ENCODE measurements around the gene TXNRD2. TPM values are rescaled to one million over a fixed set of nuclear protein-coding genes. Genes with fewer than 3 reads are reported as not detected.

TXNRD2 gene
- total RNA-seq, 1 donor from 2014 or later, result 25.7 TPM

DNA sequence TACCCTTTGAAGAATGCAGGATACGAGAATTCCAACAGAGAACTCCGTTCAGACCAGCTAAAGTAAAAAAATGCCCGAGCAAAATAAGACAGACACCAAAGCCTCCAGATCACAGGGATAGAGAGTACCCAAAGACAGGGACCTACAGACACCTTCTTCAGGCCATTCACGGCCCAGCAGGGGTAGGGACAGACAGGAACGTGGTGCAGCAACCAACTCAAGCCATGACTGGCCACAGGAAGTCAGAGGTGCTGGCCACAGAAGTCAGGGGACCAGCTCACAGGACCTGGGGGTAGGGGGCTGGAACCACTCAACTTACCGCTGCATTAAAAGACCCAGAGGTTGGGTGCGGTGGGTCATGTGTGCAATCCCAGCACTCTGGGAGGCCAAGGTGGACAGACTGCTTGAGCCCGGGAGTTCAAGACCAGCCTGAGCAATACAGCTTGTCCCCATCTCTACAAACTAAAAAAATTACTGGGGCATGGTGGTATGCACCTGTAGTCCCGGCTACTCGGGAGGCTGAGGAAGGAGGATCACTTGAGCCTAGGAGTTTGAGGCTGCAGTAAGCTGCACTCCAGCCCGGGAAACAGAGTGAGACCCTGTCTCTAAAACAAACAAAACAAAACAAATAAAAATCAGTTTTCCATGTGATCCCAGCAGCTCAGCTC, 39.9 kb downstream of the TXNRD2 start:
- Histone ChIP-seq H3K9ac (ENCODE audit: low read length) (no peak overlapping the region), H3K79me2 (ENCODE audit: insufficient read depth, low read length) (no peaks in the 10 kb centered on the region), H2AFZ (ENCODE audit: low read depth, low read length) (no peak overlapping the region), H3K27me3 (ENCODE audit: insufficient read depth, low read length) (no peaks in the 10 kb centered on the region), H3K4me1 (ENCODE audit: insufficient read depth, low read length) (peaks cover 3% of the 10 kb centered on the region), H3K4me2 (ENCODE audit: low read length) (no peak overlapping the region), H3K27ac (ENCODE audit: low read depth, low read length) (no peak overlapping the region), H4K20me1 (ENCODE audit: insufficient read depth, low read length) (no peaks in the 10 kb centered on the region), H3K4me3 (ENCODE audit: insufficient read depth, low read depth, low read length) (no peak overlapping the region), H3K36me3 (ENCODE audit: insufficient read depth, low read length) (no peaks in the 10 kb centered on the region), H3K9me3 (ENCODE audit: insufficient read depth, low read depth, low read length) (no peaks in the 10 kb centered on the region)
- DNase-seq (ENCODE audit: low read depth), result no peak
- Mint-ChIP-seq H3K4me3 (ENCODE audit: unreplicated experiment) (no peak overlapping the region), H3K9me3 (ENCODE audit: unreplicated experiment) (no peaks in the 10 kb centered on the region), H3K36me3 (ENCODE audit: low read depth, unreplicated experiment) (peaks cover 3% of the 10 kb centered on the region), H3K27ac (ENCODE audit: unreplicated experiment) (no peak overlapping the region), H3K27me3 (ENCODE audit: low read depth, unreplicated experiment) (no peaks in the 10 kb centered on the region), H3K4me1 (ENCODE audit: low read depth, unreplicated experiment) (peaks cover 13% of the 10 kb centered on the region)
- no peak for FAIRE-seq
- TF ChIP-seq, protein P1, sequence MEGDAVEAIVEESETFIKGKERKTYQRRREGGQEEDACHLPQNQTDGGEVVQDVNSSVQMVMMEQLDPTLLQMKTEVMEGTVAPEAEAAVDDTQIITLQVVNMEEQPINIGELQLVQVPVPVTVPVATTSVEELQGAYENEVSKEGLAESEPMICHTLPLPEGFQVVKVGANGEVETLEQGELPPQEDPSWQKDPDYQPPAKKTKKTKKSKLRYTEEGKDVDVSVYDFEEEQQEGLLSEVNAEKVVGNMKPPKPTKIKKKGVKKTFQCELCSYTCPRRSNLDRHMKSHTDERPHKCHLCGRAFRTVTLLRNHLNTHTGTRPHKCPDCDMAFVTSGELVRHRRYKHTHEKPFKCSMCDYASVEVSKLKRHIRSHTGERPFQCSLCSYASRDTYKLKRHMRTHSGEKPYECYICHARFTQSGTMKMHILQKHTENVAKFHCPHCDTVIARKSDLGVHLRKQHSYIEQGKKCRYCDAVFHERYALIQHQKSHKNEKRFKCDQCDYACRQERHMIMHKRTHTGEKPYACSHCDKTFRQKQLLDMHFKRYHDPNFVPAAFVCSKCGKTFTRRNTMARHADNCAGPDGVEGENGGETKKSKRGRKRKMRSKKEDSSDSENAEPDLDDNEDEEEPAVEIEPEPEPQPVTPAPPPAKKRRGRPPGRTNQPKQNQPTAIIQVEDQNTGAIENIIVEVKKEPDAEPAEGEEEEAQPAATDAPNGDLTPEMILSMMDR (IDR thresholded peaks at IDR 0.05; ENCODE audit: insufficient read depth, low read depth, low read length), result no peak
- TF ChIP-seq EZH2 (IDR thresholded peaks at IDR 0.05; ENCODE audit: insufficient read depth, low read length), result no peak

DNA sequence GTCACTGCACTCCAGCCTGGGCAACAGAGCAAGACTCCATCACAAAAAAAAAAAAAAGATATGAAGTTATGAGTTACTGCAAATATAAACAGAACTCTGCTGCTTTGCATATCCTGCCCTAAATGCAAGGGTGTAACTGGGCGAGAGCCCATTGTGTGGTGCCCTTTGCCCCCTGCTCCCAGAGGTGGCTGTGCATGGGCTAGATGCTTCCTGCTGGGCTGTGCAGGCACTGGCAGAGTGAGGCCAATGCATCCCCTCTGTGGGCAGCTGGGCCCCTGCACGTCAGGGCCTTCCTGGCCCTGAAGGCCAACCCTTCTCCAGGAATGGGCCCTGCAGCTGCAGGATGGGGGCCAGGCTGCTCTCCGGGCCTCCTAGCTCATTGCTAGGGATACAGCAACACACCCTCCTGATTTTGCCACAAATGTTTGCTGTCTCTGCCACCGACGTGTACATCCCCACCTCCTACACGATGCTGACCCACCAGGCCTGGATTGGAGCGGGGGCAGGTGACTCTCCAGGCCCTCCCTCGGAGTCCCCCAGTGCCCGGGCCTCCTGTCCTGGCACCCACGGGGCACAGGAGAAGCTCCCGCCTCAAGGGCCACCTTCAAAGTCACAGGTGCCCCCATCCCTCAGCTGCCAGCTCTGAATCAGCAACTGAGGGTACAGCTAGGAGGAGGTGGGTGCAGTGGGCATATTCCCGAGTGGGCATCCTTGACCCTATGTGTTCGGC, 40.7 kb downstream of the TXNRD2 start:
- Histone ChIP-seq H3K4me3 (ENCODE audit: insufficient read depth, low read depth, low read length) (no peak overlapping the region), H3K79me2 (ENCODE audit: insufficient read depth, low read length) (no peaks in the 10 kb centered on the region), H3K4me1 (ENCODE audit: insufficient read depth, low read length) (peaks cover 3% of the 10 kb centered on the region), H4K20me1 (ENCODE audit: insufficient read depth, low read length) (no peaks in the 10 kb centered on the region), H2AFZ (ENCODE audit: low read depth, low read length) (no peak overlapping the region), H3K27ac (ENCODE audit: low read depth, low read length) (no peak overlapping the region), H3K27me3 (ENCODE audit: insufficient read depth, low read length) (no peaks in the 10 kb centered on the region), H3K9me3 (ENCODE audit: insufficient read depth, low read depth, low read length) (no peaks in the 10 kb centered on the region), H3K4me2 (ENCODE audit: low read length) (no peak overlapping the region), H3K9ac (ENCODE audit: low read length) (no peak overlapping the region), H3K36me3 (ENCODE audit: insufficient read depth, low read length) (no peaks in the 10 kb centered on the region)
- DNase-seq (ENCODE audit: low read depth) (no peak), FAIRE-seq (no peak)
- Mint-ChIP-seq H3K27me3 (ENCODE audit: low read depth, unreplicated experiment) (no peaks in the 10 kb centered on the region), H3K27ac (ENCODE audit: unreplicated experiment) (no peak overlapping the region), H3K4me1 (ENCODE audit: low read depth, unreplicated experiment) (peaks cover 13% of the 10 kb centered on the region), H3K4me3 (ENCODE audit: unreplicated experiment) (no peak overlapping the region), H3K36me3 (ENCODE audit: low read depth, unreplicated experiment) (peaks cover 2% of the 10 kb centered on the region), H3K9me3 (ENCODE audit: unreplicated experiment) (no peaks in the 10 kb centered on the region)
- no peak for TF ChIP-seq EZH2 (IDR thresholded peaks at IDR 0.05; ENCODE audit: insufficient read depth, low read length)
- TF ChIP-seq, protein P1 (IDR thresholded peaks at IDR 0.05; ENCODE audit: insufficient read depth, low read depth, low read length), result no peak
